Subcutaneous preadipocyte (primary cell): Measurements from ENCODE around the gene IL3RA. TPM values are rescaled to one million over a fixed set of nuclear protein-coding genes. Genes with fewer than 3 reads are reported as not detected.

Experiments
- small RNA-seq: library from RNA; depleted of rRNA; stranded (forward); fragments of <200 nt; gene quantifications from one replicate; pipeline ENCODE3, GENCODE V24; 2012
- total RNA-seq: library from RNA; depleted of rRNA; stranded (reverse); fragments of >200 nt; gene quantifications from 2 replicates; pipeline ENCODE4 v1.2.3, GENCODE V29; 2012

The IL3RA gene
- total RNA-seq: not detected in 2 replicates

DNA sequence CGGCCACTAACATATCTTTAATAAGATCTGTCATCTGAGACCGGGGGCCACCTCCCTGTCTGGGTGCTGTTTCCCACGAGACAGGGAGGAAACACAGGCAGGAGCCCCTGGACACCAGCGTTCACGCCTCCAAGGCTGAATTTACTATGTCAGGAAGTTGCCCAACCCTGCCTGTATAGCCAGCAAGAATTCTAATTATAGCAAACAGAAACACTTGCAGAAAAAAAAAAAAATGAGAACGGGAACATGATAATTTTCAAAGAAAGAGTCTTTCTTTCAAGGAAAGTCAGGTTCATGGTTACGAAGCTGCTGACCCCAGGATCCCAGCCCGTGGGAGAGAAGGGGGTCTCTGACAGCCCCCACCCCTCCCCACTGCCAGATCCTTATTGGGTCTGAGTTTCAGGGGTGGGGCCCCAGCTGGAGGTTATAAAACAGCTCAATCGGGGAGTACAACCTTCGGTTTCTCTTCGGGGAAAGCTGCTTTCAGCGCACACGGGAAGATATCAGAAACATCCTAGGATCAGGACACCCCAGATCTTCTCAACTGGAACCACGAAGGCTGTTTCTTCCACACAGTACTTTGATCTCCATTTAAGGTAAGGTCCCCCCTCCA lies at the start of gene IL3RA:
Gene IL3RA, plus strand, starts transcription at position 455 of the 613 bp plus-strand sequence. CDS start 4,981 bp downstream, outside the sequence.

DNA sequence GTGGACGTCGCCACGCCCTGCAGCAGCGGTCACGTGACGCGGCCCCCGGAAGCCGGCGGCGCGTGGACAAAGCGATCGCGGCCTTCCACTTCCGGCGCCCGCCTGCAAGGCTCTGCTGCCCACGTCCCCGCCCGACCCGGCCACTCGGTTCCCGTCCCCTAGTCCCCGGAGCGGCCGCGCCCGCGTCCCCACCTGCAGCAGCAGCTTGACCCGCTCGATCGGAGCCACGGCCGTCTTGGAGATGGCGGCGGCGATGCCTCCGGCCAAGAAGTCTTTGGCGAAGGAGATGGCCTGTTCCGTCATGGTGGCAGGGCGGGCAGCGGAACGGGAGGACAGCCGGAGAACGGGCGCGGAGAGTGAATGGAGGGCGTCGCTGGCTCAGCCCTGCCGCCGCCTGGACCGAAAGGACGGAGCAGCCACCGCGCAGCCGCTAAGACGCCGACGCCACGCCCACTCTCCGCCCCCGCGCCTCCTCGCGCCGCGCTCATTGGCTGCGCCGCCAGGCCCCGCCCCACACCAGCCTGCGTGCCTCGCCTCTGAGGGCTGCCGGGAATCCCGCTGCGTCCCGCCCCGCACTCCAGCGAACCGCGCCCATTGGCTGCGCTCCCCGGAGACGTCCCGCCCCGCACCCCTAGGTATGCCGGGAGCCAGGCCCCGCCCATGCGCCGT lies 55.3 kb downstream of the IL3RA start, which contains the start of gene SLC25A6:
Gene SLC25A6, minus strand, starts transcription at position 407 of the 669 bp plus-strand sequence. Its CDS starts 104 bp downstream, at position 303.

Small RNAs within 50 kb of the gene (small RNA-seq; reads per million reads assigned to genes)
- gene MIR3690: not detected
- not detected for gene RNA5SP498

Other genes starting within 250 kb of the IL3RA start
- gene CRLF2, start 124.1 kb upstream of the IL3RA start, total RNA-seq: not detected in 2 replicates
- gene CSF2RA, start 68.0 kb upstream of the IL3RA start, total RNA-seq: not detected in 2 replicates
- gene SLC25A6, start 55.3 kb downstream of the IL3RA start, total RNA-seq: 223 and 311 TPM in 2 replicates
- gene ASMTL, start 116.1 kb downstream of the IL3RA start, total RNA-seq: 26.6 and 27.2 TPM in 2 replicates
- gene P2RY8, start 200.4 kb downstream of the IL3RA start, total RNA-seq: not detected in 2 replicates